HG03159 (cell line): Measurements from ENCODE around the gene SYNPO2.
A peak's percentile ranks its signal among the peaks of the same experiment; 100 is the strongest.
"Not testable (repeated sequence)": the region's sequence is repeated elsewhere in the genome, so short reads cannot be mapped to it uniquely, and the experiment has no call there.

Source experiments
- ATAC-seq: cut with Tn5 transposase; IDR thresholded peaks from one replicate; pipeline ENCODE4 v1.9.1; 2021; ENCODE audit warnings: mild to moderate bottlenecking, moderate library complexity; ENCODE audit not compliant: unreplicated experiment

Gene SYNPO2

DNA sequence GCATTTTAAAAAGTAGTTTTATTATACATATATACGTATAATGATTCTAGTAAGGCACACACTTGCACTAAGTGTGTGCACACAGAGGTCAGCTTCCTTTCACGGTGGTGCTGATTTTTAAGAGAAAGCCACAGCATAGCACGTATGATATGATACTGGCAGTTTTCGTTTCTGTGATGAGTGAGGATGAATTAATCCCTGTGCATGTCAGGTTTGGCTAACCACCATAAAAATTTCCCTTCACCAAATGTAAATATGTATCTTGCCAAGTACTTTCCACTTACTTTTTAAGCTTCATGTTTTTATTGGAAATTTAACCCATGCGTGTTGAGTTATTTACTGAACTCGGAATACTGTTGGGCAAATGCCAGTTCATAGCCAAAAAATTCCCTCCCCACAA is 84.6 kb downstream of the SYNPO2 start:
- ATAC-seq, result no peak

DNA sequence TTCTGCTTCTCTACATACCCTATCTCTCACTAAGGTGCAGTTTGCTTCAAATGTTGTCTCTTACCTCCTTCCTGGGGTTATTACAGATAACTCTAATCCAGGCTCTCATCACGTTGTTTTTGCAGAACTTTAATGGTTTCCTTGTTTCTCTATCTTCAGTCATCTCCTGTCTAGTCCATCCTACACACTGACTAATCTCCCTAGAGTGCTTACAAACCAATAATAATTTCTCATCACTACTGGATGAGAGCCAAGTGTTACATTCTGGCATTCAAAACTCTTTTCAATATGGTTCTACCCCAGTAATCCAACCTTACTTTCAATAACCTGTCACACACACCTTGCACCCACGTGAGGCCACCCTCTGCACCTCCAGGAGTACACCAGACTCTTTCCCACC is 86.1 kb downstream of the SYNPO2 start:
- ATAC-seq, result no peak

DNA sequence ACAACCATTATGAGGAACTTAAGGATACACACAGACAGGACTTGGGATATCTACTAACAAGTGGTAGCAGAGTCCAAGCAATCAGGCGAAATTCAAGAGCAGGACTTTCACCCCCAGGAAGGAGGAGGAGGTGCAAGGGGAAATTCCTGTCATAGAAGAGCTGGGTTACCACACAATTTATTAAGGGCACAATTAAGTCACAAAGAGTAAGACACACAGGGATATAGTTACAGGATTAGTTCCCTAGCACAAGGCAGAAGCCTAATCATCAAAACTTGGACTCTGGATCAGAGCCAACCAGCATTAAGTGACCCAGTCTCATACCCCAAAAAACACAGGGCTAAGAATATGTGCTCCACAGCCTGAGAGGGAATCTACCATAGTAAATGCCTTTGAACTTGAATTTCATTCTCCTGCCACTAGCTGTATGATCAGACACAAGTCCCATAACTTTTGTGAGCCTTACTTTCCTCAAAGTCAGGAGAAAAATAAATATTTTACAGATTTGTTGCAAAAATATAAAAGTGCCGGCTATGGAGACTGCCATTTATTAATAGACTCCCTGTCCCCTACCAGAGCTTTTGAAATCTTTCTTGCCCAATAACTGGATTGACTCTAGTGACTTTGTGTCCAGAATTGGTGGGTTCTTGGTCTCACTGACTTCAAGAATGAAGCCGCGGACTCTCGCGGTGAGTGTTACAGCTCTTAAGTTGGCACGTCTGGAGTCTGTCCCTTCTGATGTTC is 87.0 kb downstream of the SYNPO2 start:
- ATAC-seq, result no peak

DNA sequence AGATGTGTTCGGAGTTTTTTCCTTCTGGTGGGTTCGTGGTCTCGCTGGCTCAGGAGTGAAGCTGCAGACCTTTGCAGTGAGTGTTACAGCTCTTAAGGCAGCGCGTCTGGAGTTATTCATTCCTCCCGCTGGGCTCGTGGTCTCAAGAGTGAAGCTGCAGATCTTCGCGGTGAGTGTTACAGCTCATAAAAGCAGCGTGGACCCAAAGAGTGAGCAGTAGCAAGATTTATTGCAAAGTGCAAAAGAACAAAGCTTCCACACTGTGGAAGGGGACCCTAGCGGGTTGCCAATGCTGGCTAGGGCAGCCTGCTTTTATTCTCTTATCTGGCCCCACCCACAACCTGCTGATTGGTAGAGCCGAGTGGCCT is 87.5 kb downstream of the SYNPO2 start:
- ATAC-seq, result not testable (repeated sequence)

DNA sequence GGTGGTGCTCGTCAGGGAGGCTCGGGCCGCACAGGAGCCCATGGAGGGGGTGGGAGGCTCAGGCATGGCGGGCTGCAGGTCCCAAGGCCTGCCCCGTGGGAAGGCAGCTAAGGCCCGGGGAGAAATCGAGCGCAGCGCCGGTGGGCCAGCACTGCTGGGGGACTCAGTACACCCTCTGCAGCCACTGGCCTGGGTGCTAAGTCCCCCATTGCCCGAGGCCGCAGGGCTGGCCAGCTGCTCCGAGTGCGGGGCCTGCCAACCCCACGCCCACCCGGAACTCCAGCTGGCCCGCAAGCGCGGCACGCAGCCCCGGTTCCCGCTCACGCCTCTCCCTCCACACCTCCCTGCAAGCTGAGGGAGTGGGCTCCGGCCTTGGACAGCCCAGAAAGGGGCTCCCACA is 88.4 kb downstream of the SYNPO2 start:
- ATAC-seq, result not testable (repeated sequence)

DNA sequence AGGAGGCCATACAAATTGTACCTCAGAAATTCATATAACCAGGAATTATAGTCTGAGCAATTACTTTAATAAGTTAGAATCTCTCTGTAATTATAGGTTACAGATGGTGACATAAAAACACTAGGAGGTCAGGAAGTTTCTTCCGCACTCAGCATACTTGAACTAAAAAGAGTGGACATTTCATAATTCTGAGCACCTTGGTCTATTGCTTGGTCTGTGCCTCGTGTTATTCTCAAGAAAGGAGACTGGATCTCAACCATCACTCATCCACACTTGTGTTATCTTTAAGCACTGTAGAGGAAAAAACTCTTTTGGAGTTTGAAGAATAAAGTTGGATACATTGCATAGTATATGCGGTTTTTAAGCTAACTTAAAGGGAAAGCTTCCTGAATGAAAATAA is 91.1 kb downstream of the SYNPO2 start:
- no peak for ATAC-seq

DNA sequence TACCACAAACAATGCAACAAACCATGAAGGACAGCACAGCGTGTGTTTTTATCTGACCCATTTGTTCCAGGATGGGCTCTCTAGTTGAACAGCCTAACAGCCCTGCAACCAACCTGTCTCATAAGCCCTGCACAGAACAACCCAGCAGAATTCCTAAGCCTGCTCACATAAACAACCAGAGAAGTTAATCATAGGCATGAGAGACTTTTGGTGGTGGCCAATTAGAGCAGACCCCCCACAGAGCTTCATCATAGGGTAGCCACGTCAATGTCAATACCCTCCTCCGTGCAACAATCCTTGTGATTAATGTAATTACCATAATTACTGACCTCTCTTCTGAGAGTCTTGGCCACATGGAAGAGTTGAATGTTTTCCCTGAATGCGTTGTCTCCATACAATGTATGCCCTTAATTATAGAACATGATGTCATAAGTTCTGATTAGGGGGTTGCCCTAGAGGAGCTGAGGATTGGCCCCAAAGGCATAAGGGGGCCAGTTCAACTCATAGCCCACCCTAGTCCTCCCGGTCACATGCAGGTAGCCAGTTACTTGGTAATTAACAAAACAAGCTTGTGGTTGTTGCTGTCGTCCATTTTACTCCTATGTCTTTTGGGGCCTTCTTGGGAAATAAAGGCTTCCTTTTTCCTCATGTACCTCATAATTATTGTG is 92.7 kb downstream of the SYNPO2 start:
- ATAC-seq, result no peak

DNA sequence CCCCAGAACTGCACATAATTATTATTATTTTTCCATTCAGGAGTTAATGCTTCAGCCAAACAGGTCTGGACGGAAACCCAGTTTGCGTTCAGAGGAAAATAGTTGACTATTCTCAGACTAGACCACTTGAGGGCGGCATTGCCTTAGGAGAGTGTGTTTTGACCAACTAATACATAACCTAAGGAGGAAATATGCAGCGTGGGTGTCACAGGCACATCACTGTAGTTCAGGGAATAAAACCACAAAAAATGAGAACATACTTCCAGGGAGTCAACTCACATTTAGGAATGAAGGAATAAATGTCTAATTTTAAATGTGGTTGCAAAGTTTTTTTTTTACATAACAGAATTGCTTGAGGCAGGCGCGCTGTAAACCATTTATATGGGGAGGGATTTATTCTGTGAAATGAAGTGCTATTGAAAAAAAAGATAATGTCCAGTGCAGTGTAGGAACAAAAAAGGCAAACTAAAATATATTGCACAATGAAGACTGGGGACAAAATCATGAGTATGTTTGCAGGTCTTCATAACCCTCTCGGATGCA is 93.3 kb downstream of the SYNPO2 start:
- peak; percentile 83 for ATAC-seq

DNA sequence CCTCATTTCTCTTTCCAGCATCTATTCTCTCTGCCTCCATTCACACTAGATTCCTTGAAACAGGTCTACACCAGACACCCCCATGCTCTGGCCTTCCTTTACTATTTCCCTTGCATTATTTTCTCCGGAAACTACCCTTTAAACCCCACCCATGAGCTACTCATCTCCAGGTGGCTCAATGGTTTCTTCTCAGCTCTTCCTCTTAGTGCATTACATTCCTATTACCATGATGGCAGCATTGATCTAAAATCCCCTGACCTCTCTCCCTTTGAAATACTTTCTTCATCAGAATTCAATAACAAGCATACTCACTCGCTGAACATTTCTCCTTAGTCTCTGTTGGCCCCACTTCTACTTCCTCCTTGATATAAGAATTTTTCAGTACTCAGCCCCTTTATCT is 94.6 kb downstream of the SYNPO2 start:
- no peak for ATAC-seq

DNA sequence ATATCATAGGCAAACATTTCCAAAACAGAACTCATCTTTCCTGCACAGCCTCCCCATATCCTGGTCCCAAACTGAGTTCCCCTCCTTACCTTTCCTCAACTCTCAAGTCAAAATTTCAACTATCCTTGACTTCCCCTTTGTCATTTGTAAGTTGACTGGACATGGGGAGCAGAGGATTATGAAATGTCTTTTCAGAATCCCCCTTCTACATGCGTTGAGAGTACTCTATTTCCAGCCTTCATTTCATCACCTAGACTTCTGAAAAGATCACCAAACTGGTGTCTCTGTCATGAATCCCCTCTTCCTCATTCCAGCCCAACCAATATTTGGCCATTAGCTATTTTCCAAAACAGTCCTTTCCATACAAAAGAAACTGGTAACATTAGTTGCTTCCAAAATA is 95.2 kb downstream of the SYNPO2 start:
- ATAC-seq, result no peak

DNA sequence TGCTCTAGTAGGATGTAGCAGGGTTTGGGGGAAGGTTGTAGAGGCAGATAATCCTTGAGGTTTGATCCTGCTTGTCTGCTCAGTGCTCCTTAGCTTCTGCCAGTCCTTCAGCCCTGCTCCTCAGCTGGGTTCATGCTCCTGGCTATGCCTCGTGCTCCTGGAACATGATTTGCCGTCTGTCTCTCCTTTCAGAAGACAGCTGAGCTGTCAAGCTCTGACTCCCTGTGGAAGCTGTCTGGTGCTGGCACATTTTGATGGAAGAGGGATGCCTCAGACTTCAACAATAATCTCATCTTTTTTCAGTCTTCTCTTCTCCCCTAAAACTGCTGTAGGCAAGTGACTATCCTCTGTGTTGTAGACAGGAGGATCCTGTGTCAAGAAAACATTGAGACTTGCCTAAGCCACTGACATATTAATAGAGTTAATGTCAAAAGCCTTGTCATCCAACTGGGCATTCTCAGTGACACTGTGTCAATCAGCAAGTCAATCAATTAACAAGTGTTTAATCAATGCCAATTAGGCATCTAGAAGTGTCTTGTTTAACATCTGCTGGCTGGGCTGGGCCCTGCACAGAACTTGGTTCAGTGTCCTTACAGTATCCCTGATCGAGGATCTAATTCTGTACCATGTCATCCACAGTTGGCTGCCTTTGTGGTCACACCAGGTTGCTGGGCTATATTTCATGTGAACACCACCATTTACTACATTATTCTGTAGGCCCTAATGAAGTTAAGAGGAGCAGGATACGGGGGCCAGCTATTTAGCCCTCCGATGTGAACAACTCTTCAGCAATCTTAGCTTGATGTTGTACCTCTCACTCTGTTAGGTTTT is 96.7 kb downstream of the SYNPO2 start:
- ATAC-seq, result no peak

DNA sequence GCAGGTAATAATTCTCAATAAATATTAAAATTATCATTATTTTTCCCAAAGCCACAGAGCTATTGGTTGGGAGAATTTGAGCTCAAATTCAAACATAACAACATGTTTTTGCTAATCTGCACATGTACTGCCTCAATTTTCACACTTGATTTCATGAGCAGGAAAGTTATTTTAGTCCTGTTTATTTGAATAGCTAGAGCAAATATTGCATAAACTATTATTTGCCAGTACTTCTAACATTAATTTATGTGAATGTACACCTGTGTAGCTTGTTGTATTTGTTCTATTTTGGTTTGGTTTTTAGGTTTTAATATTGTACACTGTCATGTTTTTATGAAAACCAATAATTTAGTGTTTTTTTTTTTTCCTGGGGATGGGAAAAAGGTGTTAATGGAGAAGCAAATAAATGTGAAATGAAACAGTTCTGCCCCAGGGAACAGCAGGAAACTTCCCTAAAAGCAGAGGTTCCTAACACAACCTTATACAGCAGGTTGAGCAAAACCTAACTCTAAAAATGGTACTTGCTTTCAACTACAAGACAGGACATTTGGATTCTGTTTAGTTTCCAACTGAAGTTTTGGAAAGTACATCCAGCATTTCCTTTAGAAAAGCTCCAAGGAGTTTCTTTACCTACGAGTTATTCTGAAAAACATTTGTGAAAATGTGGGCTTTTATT is 99.4 kb downstream of the SYNPO2 start:
- ATAC-seq, result no peak

DNA sequence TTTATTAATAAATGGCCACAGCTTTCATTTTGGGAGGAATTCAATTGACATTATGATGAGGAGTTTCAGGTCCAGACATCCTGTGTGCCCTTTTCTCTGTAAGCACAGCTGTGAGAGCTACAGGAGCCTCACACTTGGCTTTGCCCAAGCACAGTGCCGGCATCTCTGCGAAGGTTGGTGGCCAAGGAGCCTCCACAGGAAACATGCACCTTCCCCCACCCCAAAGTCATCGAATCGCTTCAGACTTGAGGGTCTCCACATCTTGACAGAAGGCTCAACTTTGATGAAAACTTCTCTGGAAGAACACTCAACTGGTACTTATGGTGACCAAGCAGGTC is 100.0 kb downstream of the SYNPO2 start:
- ATAC-seq, result no peak

DNA sequence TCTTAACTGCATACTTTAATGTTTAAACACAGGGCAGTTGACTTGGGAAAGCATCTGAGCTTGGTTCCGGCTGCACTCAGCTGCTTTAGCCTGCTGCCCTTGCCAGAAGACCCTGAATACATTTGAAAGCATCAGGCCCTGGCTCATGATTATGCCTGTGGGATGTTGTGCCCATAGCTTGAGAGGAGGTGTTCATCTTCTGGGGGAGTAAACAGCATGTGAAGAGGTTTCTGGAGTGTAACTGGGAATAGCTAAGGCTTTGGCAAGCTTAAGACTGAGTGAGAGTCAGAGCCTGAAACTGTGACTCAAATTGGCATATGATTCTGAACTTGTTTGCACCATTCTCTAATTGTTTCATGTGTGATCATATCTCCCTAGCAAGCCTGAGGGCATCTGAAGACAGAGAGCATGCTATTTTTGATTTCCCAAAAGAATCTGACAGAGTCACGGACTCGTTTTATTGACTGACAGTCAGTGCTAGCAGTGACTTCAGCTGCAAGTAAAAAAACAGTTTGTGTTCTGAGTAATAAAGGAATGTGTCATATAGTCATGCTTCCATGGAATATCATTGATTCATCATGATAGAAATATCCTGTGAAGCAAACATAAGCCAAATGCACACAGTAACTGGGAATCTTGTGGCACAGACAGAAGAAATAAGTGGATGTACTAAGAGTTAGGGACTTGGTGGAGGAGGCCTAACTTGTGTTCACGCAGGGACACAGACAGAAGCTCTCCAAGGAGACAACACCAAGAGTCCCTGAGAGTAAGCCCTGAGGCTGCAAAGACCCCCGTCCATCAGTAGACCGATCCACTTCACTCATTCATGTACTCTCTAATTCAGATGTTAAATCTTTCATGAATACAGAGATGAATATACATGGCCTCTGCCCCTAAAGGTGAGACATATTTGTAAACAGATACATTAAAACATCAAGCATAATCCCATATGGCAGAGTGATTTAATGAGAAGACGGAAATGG is 100.7 kb downstream of the SYNPO2 start:
- no peak for ATAC-seq

DNA sequence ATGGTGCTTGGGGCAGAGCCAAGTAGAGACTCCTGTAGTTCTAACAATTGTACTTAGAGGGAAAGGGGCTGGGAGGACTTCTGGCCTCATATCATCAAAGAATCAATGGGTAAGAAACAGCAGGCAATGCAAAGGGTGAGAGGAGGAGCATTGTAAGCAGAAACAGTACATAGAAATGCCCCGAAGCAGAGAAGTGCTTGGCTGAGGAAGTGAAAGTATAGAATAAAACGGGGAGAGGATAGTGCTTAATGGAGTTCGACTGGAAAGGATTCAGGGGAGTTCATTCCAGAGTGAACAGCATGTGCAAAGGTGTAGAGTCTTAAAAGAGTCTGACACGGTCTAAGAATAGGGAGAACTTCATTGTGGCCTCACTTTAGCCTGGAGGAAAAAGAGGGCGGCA is 103.0 kb downstream of the SYNPO2 start:
- ATAC-seq, result no peak

DNA sequence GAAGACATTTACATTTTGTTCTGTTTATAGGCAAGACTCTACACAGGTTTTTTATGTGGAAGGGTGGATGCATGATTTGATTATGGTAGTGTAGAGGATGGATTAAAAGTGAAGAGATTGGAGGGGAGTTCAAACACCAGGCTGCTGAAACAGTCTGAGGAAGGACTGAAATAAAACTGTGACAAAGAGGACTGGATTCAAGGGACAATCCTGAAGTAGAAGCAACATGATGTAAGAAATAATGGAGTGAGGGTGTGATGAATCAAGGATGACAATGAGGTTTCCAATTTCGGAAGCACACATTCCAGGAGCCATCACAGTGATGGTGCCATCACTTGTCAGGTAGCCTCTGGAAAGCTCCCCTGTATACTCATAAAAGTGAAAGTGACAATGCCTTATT is 103.5 kb downstream of the SYNPO2 start:
- ATAC-seq, result no peak

DNA sequence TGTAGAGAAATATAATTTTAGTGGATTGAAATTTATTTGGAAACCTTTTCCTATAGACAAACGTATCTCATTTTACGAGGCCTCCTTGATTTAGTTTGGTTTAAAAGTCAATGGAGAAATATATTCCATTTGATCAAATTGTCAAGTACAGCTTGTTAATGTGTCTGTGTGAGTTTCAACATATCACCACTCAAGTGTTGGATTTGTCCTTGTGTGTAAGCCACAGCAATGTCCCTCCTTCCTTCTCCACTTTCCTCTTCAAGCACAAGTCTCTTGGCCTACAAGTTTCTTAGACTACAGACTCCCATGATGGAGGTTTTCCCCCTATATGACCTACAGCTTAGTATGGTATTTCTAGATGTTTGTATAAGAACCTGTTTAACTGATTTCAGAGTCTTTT is 104.7 kb downstream of the SYNPO2 start:
- ATAC-seq, result no peak

DNA sequence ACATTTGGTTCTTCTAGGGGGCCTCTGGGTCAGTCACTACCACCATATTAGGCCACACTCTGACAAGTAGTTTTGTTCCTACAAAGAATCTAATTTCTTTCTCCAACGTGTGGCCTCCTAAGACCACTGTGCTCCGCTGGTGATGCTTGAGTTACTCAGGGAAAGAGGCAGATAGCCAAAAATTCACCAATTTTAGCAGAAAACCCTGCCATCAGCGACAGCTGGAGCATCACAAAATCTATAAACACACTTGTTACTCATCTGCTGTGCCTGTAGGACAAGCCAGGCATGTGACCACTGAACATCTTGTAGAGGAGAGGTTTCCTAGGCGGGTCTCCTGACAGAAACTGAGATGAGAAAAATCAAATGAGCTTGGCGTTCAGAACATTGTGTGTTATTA is 105.4 kb downstream of the SYNPO2 start:
- no peak for ATAC-seq

DNA sequence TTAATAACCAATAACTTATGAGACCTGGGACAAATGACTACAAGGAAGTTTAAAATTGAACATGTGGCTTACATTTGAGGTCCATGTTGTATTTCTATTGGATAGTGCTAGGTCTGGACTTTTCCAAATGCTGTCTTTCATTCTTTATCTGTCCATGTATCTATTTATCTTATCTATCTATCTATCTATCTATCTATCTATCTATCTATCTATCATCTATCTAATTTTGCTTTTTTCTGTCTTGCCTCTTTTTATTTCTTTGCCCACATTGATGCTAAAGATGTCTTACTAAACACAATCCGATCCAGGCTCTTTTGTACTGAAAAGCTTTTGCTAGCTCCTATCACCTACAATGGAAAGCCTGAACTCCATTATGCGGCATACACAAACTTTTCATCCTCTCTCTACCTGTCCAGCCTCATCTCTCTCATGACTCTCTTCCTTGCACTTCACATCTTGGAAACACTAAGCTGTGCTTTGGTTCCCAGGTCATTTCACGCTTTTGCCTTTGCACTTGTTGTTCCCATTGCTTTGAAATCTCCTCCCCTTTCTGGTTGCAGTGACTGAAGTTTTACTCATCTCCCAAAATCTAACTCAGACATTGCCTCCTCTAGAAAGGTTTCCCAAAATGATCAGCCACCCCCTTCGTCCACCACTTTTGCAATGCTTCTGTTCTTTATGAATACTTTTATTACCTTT is 107.2 kb downstream of the SYNPO2 start:
- no peak for ATAC-seq
